B cell (primary cell): ENCODE data around the gene COL11A1. TPM values are rescaled to one million over a fixed set of nuclear protein-coding genes. Genes with fewer than 3 reads are reported as not detected.

Experiments
- ATAC-seq: fragments of 200-7000 bp; cut with Tn5 transposase; one replicate; pipeline ENCODE4 v1.10.0; 2021; ENCODE audit warnings: low read depth, mild to moderate bottlenecking, moderate number of reproducible peaks, moderate library complexity
- CTCF ChIA-PET: fragments of 350-600 bp; sonication (Branson Sonifier 250); formaldehyde crosslinking; loops from one replicate; lab custom pipeline; 2021; ENCODE audit warnings: antibody characterized with exemption, inconsistent platforms; lab: Charles Lee
- POLR2A ChIA-PET: fragments of 350-600 bp; sonication (Branson Sonifier 250); formaldehyde crosslinking; loops from one replicate; lab custom pipeline; 2021; ENCODE audit warnings: antibody characterized with exemption; lab: Charles Lee
- DNase-seq: peaks from one replicate; pipeline ENCODE4 v3.0.0; 2013
- H2AFZ ChIP-seq: 2 replicates; pipeline ENCODE4 v1.6.1; 2012; ENCODE audit warnings: mild to moderate bottlenecking, low read depth, low read length; ENCODE audit not compliant: insufficient read depth, poor library complexity, severe bottlenecking
- H3K27ac ChIP-seq, 2 donors: 1 replicate in 1 of 2; 2 replicates in 1 of 2; pipeline ENCODE4 v1.5.1; 2012 to 2013; ENCODE audit warnings: low read length in 2 of 2, mild to moderate bottlenecking in 2 of 2, moderate library complexity in 1 of 2
- H3K27me3 ChIP-seq, 4 experiments: fragments of 200-600 bp in 1 of 4; sonication (generic) in 1 of 4; replicated peaks in 1 of 4; 1 replicate in 2 of 4; 2 replicates in 2 of 4; pipeline versions ENCODE4 v1.6.1 to v1.7.0; 2013 to 2016; ENCODE audit warnings: low read length in 3 of 4, mild to moderate bottlenecking in 2 of 4, mixed read lengths in 1 of 4, moderate library complexity in 1 of 4; ENCODE audit not compliant: insufficient read depth in 4 of 4, control insufficient read depth in 3 of 4; ENCODE audit errors: control extremely low read depth in 1 of 4
- H3K36me3 ChIP-seq, 2 experiments: replicated peaks in 1 of 2; 1 replicate in 1 of 2; 2 replicates in 1 of 2; pipeline versions ENCODE4 v1.6.1 to v1.7.1; 2013; ENCODE audit warnings: low read length in 1 of 2; ENCODE audit not compliant: insufficient read depth in 2 of 2, control insufficient read depth in 1 of 2; ENCODE audit errors: control extremely low read depth in 1 of 2, extremely low read depth in 1 of 2
- H3K4me1 ChIP-seq, 2 donors: fragments of 200-600 bp in 1 of 2; sonication (generic) in 1 of 2; 1 replicate in 1 of 2; 2 replicates in 1 of 2; pipeline versions ENCODE4 v1.5.1 to v1.6.1; 2013 to 2017; ENCODE audit warnings: low read length in 2 of 2; ENCODE audit not compliant: control insufficient read depth in 2 of 2, insufficient read depth in 2 of 2
- H3K4me2 ChIP-seq: replicated peaks from 2 replicates; pipeline ENCODE3; 2012; ENCODE audit warnings: mild to moderate bottlenecking, low read depth, low read length; ENCODE audit not compliant: poor library complexity, severe bottlenecking
- H3K4me3 ChIP-seq, 5 experiments: fragments of 200-600 bp in 1 of 5; sonication (generic) in 1 of 5; 1 replicate in 3 of 5; 2 replicates in 2 of 5; pipeline versions ENCODE4 v1.5.1 to v1.7.0; 2011 to 2016; ENCODE audit warnings: low read length in 4 of 5, mild to moderate bottlenecking in 4 of 5, low read depth in 2 of 5, control low read depth in 1 of 5, moderate library complexity in 1 of 5; ENCODE audit not compliant: insufficient read depth in 1 of 5; ENCODE audit errors: control extremely low read depth in 1 of 5, extremely low read depth in 1 of 5
- H3K79me2 ChIP-seq: fragments of 200-600 bp; sonication (generic); one replicate; pipeline ENCODE4 v1.6.0; 2016; ENCODE audit warnings: low read length; ENCODE audit not compliant: control insufficient read depth, insufficient read depth
- H3K9ac ChIP-seq: fragments of 200-600 bp; sonication (generic); 2 replicates; pipeline ENCODE4 v1.6.1; 2017; ENCODE audit warnings: mild to moderate bottlenecking, low read length, moderate library complexity
- H3K9me3 ChIP-seq, 3 donors: one replicate each; pipeline versions ENCODE4 v1.6.1 to v1.7.1; 2013; ENCODE audit warnings: low read length in 2 of 3; ENCODE audit not compliant: control insufficient read depth in 2 of 3, insufficient read depth in 1 of 3; ENCODE audit errors: control extremely low read depth in 1 of 3
- H4K20me1 ChIP-seq: 2 replicates; pipeline ENCODE4 v1.6.0; 2012; ENCODE audit warnings: mild to moderate bottlenecking, low read length; ENCODE audit not compliant: insufficient read depth, control insufficient read depth, poor library complexity, severe bottlenecking
- H3K27ac Mint-ChIP-seq: one replicate; pipeline ENCODE4 v1.8.0; 2021; ENCODE audit warnings: mixed read lengths
- H3K27me3 Mint-ChIP-seq: one replicate; pipeline ENCODE4 v1.8.0; 2021; ENCODE audit warnings: mixed read lengths
- H3K4me1 Mint-ChIP-seq: one replicate; pipeline ENCODE4 v1.8.0; 2021; ENCODE audit warnings: mixed read lengths
- H3K4me3 Mint-ChIP-seq: one replicate; pipeline ENCODE4 v1.8.0; 2021; ENCODE audit warnings: mixed read lengths
- H3K9me3 Mint-ChIP-seq: one replicate; pipeline ENCODE4 v1.8.0; 2022; ENCODE audit warnings: mixed read lengths; ENCODE audit not compliant: insufficient read depth
- CTCF ChIP-seq: fragments of 200-600 bp; IDR thresholded peaks from one replicate; pipeline ENCODE4 v1.8.0; 2022; ENCODE audit warnings: antibody characterized with exemption, mild to moderate bottlenecking
- EZH2 ChIP-seq: IDR thresholded peaks from 2 replicates; pipeline ENCODE4 v1.6.1; 2012; ENCODE audit warnings: borderline replicate concordance, low read depth, mild to moderate bottlenecking, moderate library complexity, low read length; ENCODE audit not compliant: insufficient read depth, poor library complexity, severe bottlenecking
- WGBS: methylation state at CpG from one replicate; pipeline ENCODE4 v1.1.5; 2013; ENCODE audit warnings: missing lambda C conversion rate; ENCODE audit not compliant: insufficient coverage; 5-methylcytosine and 5-hydroxymethylcytosine counted together
- intact Hi-C: fragments of 100-400 bp; cut with micrococcal nuclease; formaldehyde crosslinking; loops from one replicate; pipeline ENCODE4 v1.10.0; 2022
- polyA plus RNA-seq: library from polyadenylated mRNA; depleted of rRNA; stranded (reverse); fragments of >200 nt; gene quantifications from 2 replicates; pipeline ENCODE4 v1.2.3, GENCODE V29; 2012
- total RNA-seq, 2 donors: library from RNA; stranded (reverse); fragments of 120-200 nt in 1 of 2; gene quantifications; 1 replicate in 1 of 2; 2 replicates in 1 of 2; pipeline versions ENCODE4 v1.2.3 to v1.2.4, GENCODE V29; 2013 to 2022

Gene COL11A1
- total and polyA plus RNA-seq, 2 donors (not counting 1 experiment from before 2014, with no cell fraction given), result not detected

DNA sequence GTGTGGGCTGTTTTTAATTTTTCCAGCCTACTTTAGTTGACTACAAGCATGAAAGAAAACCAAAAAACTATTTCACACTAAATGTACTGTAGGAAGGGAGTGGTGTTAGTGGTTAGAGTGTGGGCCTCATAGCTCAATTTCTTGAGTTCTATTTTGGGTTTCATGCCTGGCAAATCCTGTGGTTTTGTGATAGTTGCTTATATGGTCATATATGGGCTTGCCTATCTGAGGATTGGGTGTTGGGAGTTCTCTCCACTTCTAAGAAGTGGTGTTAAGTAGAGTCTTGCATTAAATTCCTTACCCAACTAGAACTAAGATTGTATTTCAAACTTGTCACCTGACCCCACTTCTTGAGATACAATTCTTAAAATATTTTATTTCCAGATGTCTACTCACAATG, 37.8 kb upstream of the COL11A1 start:
- Histone ChIP-seq H3K79me2 (no peaks in the 10 kb centered on the region), H3K4me1 (no peaks in the 10 kb centered on the region), H3K27me3 (no peaks in the 10 kb centered on the region), H3K4me3 (no peak overlapping the region), H3K36me3 (no peaks in the 10 kb centered on the region), H3K9me3 (no peaks in the 10 kb centered on the region), H2AFZ (no peak overlapping the region), H4K20me1 (no peaks in the 10 kb centered on the region), H3K27ac (no peak overlapping the region), H3K9ac (no peak overlapping the region), H3K4me2 (no peak overlapping the region)
- Mint-ChIP-seq H3K27me3 (no peaks in the 10 kb centered on the region), H3K27ac (no peak overlapping the region), H3K4me1 (no peaks in the 10 kb centered on the region), H3K9me3 (no peaks in the 10 kb centered on the region), H3K4me3 (no peak overlapping the region)
- POLR2A ChIA-PET, result no interaction called here
- no peak for DNase-seq
- CTCF ChIA-PET, result no interaction called here
- ATAC-seq, result no peak
- intact Hi-C loops, result no loop called here
- TF ChIP-seq EZH2 (no peak), CTCF (no peak)

- ATAC-seq, result no peak
- no peak for DNase-seq
- H3K9me3 Mint-ChIP-seq, result no peaks in the 10 kb centered on the region
- no peaks in the 10 kb centered on the region for H3K4me1 Mint-ChIP-seq
- Histone ChIP-seq H3K9me3 (no peaks in the 10 kb centered on the region), H3K27me3 (no peaks in the 10 kb centered on the region), H2AFZ (no peak overlapping the region), H3K4me3 (no peak overlapping the region), H3K79me2 (no peaks in the 10 kb centered on the region), H3K4me2 (no peak overlapping the region), H3K36me3 (no peaks in the 10 kb centered on the region), H3K9ac (no peak overlapping the region), H3K4me1 (no peaks in the 10 kb centered on the region), H3K27ac (no peak overlapping the region), H4K20me1 (no peaks in the 10 kb centered on the region)
- no peak overlapping the region for H3K27ac Mint-ChIP-seq
- ChIA-PET POLR2A (no interaction called here), CTCF (no interaction called here)
- intact Hi-C loops, result no loop called here
- TF ChIP-seq EZH2 (no peak), CTCF (no peak)
- no peaks in the 10 kb centered on the region for H3K27me3 Mint-ChIP-seq
- H3K4me3 Mint-ChIP-seq, result no peak overlapping the region
- no CpG with 5 or more reads among the region's 1 CpG for WGBS
Observed at GRCh38 chr1:103145449-103145848, 37.1 kb upstream of the COL11A1 start.
